Fibroblast of skin of abdomen (primary cell): ENCODE data around the gene OR2T12. TPM values are rescaled to one million over a fixed set of nuclear protein-coding genes. Genes with fewer than 3 reads are reported as not detected.
"Not testable (repeated sequence)": the region's sequence is repeated elsewhere in the genome, so short reads cannot be mapped to it uniquely, and the experiment has no call there.

Experiments used
- DNase-seq: peaks from one replicate; pipeline ENCODE4 v3.0.0-alpha.2; 2013
- polyA plus RNA-seq, 2 experiments: library from polyadenylated mRNA; unstranded; fragments of 120-200 nt; gene quantifications; one replicate each; pipeline ENCODE4 v1.2.1, GENCODE V29; 2013; ENCODE audit not compliant: insufficient read length in 2 of 2

OR2T12 gene, protein sequence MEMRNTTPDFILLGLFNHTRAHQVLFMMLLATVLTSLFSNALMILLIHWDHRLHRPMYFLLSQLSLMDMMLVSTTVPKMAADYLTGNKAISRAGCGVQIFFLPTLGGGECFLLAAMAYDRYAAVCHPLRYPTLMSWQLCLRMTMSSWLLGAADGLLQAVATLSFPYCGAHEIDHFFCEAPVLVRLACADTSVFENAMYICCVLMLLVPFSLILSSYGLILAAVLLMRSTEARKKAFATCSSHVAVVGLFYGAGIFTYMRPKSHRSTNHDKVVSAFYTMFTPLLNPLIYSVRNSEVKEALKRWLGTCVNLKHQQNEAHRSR
- not detected for polyA plus RNA-seq (2013, experiment 1 of 2; ENCODE audit: insufficient read length)
- not detected for polyA plus RNA-seq (2013, experiment 2 of 2; ENCODE audit: insufficient read length)

DNA sequence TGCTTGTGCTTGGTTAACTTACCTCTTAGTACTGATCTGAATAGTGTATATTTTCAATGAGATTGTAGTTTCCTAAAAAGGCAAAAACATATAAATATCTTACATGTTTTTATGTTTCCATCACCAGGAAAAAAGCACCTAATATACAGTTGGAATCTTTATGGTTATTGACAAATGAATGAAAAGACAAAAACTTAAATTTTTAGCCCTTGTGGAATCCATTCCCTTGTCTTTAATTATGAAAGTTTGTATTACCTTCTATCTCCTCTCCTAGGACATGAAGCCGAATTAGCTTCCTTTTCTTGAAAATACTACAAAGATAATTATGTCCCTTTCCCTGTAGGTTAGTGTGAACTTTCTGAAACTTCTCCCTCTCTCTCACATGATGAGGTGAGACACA lies at the start of gene OR2T12:
OR2T12 (minus strand) TSS at position 101 of the 400 bp plus-strand sequence. CDS start 7,846 bp downstream, outside the sequence.
- no peak for DNase-seq

DNA sequence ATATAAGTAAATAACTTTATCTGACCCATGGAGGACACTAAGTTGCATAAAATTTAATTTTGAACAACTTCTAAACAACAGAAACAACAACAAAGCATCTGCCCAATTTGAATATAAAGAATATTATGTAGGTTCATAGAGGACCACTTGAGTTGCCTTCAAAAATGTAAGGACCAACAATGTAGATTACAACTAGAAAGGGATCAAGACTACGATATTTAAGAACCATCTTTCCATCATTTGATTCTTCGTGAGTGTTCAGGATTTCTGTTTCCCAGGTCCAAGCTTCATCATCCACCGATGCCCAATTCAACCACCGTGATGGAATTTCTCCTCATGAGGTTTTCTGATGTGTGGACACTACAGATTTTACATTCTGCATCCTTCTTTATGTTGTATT lies 45.3 kb upstream of the OR2T12 start, which contains the start of gene OR14C36:
OR14C36 (plus strand) TSS at position 301 of the 400 bp plus-strand sequence; CDS start at position 301, 0 bp downstream.
- no peak for DNase-seq

DNA sequence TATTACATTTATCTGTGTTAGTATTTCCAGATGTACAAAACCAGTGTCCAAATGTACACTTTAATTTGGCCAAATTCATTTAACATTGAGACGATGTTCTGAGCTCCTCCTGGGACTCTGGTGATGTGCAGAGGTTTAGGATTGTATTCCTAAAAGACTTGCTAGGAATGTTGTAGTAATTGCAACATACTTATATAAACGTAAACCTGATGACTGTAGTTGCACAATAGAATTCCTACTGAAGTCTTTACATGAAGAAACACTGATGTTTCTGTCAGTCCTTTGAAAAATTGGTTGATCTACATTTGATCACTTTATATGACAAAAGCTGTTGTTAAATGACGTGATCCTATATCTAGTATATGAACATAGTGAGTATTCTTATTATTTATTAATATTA lies 40.2 kb upstream of the OR2T12 start:
- DNase-seq = no peak

DNA sequence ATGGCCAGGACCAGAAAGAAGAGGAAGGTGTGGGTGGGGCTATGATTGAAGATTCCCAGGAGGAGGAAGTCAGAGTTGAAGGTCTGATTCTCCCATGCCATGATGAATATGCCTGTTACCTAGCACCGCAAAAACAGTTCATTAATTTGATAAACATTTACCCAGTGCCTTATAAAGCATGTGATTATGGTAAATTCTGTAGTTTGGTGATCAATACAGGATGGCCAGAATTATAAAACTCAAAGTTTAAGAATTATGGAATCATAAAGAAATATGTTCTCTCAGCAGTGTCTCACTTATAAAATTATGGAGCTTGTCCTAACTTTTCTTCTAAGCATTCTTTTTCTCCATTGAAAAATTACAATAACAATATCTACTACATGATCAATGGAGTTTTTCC lies 21.2 kb upstream of the OR2T12 start, which contains the start of gene OR2M7:
OR2M7 (minus strand) TSS at position 101 of the 400 bp plus-strand sequence; CDS start at position 101, 0 bp downstream.
- no peak for DNase-seq

DNA sequence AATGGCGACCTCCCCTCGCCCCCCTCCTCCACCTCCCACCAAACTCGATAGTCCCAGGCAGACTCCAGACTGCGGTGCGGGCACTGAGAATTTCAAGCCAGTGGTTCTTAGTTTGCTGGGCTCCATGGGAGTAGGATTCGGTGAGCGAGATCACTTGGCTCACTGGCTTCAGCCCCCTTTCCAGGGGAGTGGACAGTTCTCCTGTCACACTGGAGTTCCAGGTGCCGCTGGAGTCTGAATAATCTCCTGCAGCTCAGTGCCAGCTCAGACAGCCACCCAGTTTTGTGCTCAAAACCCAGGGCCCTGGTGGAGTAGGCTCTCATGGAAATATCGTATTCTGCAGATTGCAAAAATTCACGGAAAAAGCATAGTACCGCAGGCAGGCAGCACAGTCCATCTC lies 13.6 kb upstream of the OR2T12 start:
- no peak for DNase-seq

DNA sequence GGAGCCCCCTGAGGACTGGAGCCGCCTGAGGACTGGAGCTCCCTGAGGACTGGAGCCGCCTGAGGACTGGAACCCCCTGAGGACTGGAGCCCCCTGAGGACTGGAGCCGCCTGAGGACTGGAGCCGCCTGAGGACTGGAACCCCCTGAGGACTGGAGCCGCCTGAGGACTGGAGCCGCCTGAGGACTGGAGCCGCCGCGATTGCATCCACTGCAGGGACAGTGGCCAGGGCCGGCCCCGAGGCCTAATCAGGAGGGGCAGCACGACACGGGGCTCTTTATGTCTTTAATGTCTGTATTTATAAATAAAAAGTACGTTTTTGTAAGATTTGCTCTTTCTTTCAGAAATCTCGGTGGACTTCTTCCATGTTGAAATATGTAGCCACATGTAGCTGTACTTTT lies 3.5 kb upstream of the OR2T12 start:
- DNase-seq = not testable (repeated sequence)

DNA sequence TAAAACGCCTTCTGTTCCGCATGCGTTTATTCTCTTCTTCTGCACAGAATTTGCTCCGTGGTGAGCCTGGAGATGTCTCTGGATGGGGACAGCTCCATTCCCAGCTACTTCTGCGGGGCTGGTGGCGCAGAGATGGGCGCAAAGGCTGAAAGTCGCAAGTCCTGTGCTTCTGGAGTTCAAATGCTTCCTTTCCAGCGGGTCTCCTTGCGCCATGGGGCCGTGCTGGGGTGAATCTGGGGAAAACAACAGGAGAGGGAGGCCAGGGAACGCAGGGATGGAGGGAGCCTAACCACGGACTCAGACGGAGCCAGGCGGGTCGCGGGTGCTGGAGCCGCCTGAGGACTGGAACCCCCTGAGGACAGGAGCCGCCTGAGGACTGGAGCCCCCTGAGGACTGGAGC lies 2.9 kb upstream of the OR2T12 start:
- DNase-seq = no peak

DNA sequence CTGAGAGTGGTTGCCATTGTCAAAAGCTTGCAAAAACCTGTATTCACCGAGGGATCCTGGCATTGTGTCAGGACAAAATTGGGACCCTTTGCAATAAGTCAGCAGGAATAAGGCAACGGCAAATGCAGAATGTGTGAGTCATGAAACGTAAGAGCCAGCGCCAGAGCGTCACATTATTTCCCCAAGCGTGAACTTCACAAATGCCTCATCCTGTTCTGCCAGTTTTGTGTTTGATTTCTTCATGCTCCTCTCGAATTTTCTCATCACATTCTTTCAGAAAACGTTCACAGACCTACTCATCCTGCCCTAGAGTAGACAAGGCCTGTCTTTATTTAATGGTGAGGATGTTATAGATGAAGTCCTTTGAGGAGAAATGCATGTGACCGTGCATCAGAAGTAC lies 2.4 kb upstream of the OR2T12 start:
- not testable (repeated sequence) for DNase-seq

DNA sequence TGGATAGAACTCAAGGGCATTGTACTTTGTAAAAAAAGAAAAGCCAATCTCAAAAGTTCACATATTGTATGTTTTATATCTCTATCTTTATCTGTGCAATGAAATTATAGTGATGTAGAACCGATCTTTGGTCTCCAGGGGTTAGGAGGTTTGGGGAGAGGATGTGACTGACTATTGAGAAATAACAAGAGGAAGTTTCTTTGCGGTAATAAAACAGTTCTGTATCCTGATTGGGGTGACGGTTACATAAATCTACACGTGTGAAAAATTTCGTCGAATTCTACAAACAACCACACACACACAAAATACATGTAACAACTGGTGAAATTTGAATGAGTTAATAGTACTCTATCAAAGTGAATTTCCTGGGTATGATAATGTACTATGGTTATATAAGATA lies 14.8 kb downstream of the OR2T12 start:
- no peak for DNase-seq

DNA sequence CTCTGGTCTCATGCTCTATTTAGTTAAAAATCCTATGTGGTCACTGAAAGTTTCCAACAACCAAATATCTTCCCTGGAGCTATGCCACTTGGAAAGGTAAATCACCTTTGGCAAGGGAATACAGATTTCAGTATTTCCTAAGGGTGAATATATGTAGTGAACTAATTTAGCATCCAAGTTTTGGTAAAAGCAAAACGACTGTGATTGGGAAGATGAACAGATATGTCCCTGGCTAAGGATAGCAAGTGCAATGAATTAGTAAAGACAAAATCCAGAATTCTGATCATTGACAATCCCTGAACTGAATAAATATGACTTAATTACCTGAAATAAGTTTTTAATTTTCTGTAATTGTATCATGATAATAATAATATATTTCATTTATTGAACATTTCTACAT lies 25.3 kb downstream of the OR2T12 start, which contains the start of gene OR2T33:
OR2T33 (minus strand) TSS at position 101 of the 400 bp plus-strand sequence. CDS start 4,162 bp downstream, outside the sequence.
- DNase-seq = no peak

DNA sequence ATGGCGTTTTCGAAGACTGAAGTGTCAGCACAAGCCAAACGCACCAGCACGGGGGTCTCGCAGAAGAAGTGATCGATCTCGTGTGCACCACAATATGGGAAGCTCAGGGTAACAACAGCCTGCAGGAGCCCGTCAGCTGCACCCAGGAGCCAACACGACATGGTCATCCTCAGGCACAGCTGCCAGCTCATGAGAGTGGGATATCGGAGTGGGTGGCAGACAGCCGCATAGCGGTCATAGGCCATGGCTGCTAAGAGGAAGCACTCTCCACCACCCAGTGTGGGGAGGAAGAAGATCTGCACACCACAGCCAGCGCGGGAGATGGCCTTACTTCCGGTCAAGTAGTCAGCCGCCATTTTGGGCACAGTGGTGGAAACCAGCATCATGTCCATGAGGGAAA lies 30.0 kb downstream of the OR2T12 start:
- not testable (repeated sequence) for DNase-seq

DNA sequence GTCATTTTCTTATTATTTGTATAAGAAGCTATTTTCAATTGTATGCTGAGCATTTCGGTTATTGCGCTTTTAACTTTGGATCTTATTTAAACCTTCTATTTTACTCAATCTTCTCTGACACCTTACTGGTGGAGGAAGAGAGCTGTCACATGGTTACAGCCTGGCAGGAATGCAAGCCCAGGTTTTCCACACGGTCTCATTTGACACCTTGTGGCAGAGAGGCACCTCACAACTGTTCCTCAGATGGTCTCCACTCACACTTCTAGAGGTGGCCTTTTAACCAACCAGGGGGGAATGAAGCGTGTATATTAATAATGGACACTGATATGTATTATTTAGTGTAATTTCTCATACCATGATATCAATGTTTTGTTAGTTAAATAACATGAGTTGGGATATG lies 35.0 kb downstream of the OR2T12 start:
- DNase-seq = no peak

DNA sequence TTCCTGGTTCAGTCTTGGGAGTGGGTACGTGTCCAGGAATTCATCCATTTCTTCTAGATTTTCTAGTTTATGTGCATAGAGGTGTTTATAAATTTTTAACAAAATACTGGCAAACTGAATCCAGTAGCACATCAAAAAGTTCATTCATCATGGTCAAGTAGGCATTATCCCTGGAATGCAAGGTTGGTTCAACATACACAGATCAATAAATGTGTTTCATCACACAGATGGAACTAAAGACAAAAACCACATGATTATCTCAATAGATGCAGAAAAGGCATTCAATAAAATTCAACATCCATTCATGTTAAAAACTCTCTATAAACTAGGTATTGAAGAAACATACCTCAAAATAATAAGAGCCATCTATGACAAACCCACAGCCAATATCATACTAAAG lies 43.9 kb downstream of the OR2T12 start:
- DNase-seq = not testable (repeated sequence)

DNA sequence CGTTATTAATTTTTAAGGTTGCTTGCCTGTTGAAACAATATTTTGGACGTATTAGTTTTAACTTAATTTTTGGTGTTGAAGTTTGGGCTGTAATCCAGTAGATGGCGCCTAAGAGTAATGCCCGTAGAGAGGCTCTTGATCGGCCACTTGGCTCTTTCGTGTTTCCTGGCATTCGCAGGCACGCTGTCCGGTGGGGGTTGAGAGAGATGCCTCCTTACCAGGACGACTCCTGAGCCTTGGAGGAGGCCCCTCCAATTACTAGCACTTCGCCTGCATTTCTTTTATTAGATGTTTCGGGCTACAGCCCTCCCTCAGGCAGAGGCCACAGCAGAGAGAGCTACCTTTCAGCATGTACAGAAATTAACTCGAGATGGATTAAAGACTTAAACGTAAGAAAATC lies 60.0 kb downstream of the OR2T12 start:
- DNase-seq = no peak
